Dermis blood vessel endothelial cell (primary cell): ENCODE data around the gene CXCL14. TPM values are rescaled to one million over a fixed set of nuclear protein-coding genes. Genes with fewer than 3 reads are reported as not detected.
"Not testable (repeated sequence)": the region's sequence is repeated elsewhere in the genome, so short reads cannot be mapped to it uniquely, and the experiment has no call there.

ENCODE experiments used
- DNase-seq: peaks from one replicate; pipeline ENCODE4 v3.0.0; 2010
- total RNA-seq: library from RNA; depleted of rRNA; stranded (reverse); fragments of >200 nt; gene quantifications from 2 replicates; pipeline ENCODE4 v1.2.3, GENCODE V29; 2014

The CXCL14 gene
- total RNA-seq, 1 donor from 2014 or later, result 0.34 TPM

DNA sequence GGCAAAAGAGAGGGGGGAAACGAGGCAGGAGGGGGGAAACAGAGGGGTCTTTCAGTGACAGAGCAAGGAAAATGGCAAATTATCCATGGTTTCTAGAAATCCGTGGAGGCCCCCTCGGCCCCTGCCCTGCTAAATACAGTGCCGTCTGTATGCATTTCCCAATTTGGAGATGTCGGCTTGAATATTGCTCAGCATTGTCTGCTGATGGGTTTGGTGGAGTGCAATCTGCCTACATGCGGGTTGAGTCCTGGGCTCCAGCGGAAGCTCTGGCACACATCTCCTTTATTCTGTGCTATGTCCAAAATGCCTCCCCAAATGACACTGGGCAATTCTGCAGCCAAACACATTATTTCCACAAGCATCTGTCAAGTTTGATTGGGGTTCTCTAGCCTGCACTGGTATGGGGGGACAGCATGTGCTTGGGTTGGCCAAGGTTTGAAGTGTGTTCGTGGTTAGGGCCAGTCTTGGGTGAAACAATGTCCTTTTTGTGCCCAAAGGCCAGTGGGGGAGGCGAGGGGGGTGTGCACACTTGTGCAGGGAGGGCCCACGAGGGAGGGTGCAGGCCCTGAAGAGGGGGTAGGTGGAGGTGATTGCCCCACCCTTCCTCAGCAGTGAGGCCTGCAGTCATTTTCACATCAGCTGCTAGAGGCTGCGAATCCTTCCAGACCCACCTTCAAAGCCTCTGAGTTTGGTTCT, 36.8 kb downstream of the CXCL14 start:
- no peak for DNase-seq

DNA sequence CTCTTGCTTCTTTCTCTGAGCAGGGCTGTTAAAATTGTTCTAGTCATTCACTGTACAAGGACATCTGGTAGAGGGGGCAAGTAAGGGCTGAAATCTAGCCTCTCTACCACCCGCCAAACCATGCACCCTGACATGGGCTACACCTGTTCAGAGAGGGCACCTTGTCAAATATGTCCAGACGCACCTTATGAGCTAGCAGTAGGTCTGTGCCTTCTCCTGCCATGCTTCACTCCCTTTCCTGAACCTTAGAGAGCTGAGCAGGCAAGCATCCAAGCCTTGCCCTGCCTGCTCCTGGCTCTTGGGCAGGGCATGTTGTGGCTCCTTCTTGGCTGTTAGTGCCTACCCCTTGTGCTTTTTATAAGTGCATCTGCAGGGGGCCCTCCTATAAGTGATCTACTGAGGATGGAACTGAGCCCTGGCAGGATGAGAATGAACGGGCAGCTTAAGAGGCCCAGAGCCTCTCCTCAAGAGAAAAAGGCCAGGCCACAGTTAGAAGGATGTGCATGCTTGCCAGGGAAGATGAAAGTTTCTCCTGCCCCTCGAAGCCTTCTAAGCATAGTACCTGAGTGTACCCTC, 39.3 kb downstream of the CXCL14 start:
- no peak for DNase-seq

DNA sequence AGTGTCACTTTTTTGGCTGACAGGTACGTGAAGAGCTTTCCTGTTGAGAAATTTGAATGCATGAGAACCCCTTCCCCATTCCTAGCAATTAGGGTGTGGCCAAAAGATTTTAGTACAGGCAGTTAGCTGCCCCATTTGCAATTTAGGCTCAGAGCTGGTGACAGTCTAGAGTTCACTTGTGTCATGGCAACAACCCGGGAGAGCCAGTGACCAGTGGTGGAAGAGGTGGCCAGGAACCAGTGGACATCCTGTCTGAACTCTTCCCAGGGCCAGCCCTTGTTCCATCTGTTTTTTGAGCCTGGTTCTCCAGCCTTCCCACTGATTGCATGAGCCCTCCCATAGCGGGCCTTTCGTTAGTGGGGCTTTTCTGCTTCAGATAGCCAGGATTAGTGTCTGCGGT, 40.5 kb downstream of the CXCL14 start:
- DNase-seq, result no peak

GRCh38 chr5:135537745-135538144, 41.0 kb downstream of the CXCL14 start:
- DNase-seq, result no peak

DNA sequence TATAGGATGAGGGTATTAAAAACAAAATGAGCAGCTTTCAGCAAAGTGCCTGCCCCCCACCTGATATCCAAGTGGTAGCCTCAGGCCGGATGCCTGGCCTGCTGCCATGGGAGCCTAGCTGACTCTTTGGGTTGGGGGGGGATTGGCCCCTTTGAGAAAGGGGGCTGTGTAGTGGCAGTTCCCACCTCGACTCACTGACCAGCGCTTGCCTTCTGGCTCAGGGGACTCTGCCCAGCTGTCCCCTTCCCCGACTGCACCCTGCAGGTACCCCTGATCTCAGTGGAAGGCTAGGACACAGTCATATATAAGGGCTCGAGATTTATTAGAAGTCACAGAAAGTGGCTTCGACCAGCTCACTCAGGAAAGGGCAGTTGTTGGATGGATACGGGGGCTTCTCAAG, 41.5 kb downstream of the CXCL14 start:
- no peak for DNase-seq

- DNase-seq, result no peak
These were observed 42.7 kb downstream of the CXCL14 start, which contains the start of gene NEUROG1 for GRCh38 chr5:135535820-135536801. NEUROG1 (minus strand) TSS chr5:135535964; CDS start chr5:135535690, 274 bp downstream.

DNA sequence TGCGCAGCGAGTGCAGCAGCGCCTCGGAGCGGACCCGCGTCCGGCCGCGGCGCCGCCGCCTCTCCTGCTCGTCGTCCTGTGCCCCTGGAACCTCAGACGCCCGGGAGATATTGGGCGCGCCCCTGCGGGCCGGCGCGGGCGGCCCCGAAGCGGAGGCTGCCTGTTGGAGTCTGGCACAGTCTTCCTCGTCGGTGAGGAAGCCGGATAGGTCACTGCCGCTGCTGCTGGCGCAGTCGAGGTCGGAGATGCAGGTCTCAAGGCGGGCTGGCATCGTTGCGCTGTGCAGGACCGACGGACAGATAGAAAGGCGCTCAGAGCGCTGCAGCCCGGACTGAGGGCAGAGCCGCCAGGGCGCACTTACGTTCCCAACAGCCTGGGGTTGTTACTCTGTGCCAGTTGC, 43.4 kb downstream of the CXCL14 start:
- DNase-seq, result no peak

DNA sequence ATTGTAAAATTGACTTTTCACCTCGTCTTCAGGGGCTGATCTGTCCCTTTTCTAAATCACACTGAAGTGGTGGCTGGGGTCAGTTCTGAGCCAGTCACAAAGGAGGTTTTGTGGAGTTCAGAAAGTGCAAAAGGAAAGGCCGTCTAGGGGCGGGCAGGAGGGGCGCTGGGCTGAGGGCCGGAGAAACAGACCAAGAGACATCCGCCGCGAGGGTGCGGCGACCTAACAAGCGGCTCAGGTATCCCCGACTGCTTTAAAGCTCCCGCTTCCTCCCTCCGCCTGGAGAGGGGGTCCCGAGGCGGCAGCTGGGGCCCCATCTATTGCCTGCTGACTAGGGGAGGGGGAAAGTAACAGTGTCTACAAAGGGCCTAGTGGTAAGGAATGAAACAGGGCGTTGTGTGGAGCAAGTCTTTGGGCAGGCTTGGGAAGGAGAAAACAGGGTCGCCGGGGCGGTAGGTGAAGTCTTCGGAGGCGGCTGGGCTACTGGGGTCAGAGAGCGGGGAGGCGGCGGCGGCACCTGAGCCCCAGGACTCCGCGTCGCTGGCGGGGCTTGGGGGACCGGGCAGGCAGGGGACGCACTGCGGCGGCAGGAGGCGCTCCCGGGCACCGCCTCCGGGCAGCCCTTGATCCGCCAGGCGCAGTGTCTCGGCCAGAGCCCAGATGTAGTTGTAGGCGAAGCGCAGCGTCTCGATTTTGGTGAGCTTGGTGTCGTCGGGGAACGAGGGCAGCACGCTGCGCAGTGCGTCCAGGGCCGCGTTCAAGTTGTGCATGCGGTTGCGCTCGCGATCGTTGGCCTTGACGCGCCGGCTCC, 44.0 kb downstream of the CXCL14 start:
- peak; percentile 12 for DNase-seq

GRCh38 chr5:135533794-135534193, 45.0 kb downstream of the CXCL14 start:
- DNase-seq, result no peak

DNA sequence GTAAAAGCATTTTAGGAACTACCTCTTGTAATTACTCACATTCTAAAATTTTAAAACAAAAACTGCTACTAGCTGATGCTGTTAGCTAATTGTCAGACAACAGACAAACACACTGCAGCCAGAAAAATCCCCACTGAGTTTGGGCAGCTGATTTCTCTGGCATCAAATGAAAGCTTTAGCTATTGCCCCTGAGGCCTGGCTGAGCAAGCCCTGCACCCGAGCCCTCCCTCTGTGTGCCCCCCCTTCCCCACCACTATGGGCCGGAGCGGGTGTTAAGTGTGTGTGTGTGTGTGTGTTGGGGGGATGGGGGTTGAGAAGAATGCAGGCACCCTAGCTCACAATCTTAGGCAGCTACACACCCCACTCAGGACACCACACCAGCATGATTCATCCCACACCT, 45.5 kb downstream of the CXCL14 start:
- DNase-seq, result no peak

DNA sequence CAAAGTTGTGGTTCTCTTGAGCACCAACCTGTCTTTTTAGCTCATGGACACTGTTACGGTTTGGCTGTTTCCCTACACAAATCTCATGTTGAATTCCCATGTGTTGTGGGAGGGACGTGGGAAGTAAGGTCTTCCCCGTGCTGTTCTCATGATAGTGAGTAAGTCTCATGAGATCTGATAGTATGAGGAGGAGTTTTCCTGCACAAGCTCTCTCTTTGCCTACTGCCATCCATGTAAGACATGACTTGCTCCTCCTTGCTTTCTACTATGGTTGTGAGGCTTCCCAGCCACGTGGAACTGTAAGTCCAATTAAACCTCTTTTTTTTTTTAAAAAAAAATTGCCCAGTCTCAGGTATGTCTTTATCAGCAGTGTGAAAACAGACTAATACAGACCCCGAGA, 49.2 kb downstream of the CXCL14 start:
- not testable (repeated sequence) for DNase-seq

- DNase-seq, result no peak
These were observed 51.9 kb downstream of the CXCL14 start for GRCh38 chr5:135526924-135527323.

- no peak for DNase-seq
These were observed 56.8 kb downstream of the CXCL14 start for GRCh38 chr5:135521964-135522363.

Other genes starting within 250 kb of the CXCL14 start
- 219 and 227 TPM in 2 replicates for gene MACROH2A1, start 179.8 kb downstream of the CXCL14 start, total RNA-seq
- gene DCANP1, start 131.6 kb downstream of the CXCL14 start, total RNA-seq, result not detected in 2 replicates
- gene TIFAB, start 126.6 kb downstream of the CXCL14 start, total RNA-seq, result not detected in 2 replicates
- gene NEUROG1, start 43.0 kb downstream of the CXCL14 start, total RNA-seq, result not detected in 2 replicates